Activated CD8-positive, alpha-beta memory T cell treated with anti-CD3 and anti-CD28 coated beads for 48 hours (primary cell): ENCODE measurements around the gene SURF6.

Experiments
- DNase-seq, 3 experiments: peaks; one replicate each; pipeline ENCODE4 v3.0.0-alpha.2; 2020; ENCODE audit warnings: low read depth in 2 of 3, low spot score in 2 of 3

SURF6 gene

GRCh38 chr9:133368249-133368881, 32.4 kb upstream of the SURF6 start:
- no peak for DNase-seq

DNA sequence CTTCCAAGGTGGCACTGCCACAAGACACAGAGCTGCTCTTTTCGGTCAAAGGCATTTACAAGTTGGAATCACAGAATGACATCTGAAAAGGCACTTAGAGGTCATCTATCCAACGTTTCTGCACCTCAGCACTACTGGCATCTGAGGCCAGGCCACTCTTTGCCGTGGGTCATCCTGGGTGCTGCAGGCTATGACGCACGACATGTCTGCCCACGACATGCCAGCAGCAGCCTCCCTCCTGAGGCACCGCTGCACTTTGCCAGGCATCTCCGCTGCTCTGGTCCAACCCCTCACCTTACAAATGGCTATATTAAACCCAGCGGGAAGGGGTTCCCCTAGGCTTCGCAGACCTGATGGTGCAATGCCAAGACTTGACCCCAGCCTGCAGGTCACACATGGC, 31.8 kb upstream of the SURF6 start:
- no peak for DNase-seq

DNA sequence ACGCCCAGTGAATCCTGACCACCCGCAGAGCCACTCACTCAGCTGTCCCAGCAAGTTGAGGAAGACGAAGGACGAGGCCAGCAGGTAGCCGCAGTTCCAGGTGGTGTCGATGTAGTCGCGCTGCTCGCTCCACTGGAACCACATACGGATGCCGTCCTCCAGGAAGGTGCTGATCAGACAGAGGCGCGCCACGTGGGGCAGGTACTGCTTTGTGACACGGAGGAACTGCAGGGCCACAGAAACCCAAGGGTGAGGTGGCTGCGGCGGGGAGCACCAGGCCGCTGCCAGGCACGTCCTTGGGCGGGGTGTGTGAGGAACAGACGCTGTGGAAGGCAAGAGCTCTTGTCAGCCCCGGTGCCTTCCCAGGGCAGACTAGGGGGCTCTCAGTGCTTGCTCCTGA, 31.2 kb upstream of the SURF6 start:
- DNase-seq: no peak

GRCh38 chr9:133366435-133366834, 30.4 kb upstream of the SURF6 start:
- DNase-seq: no peak

DNA sequence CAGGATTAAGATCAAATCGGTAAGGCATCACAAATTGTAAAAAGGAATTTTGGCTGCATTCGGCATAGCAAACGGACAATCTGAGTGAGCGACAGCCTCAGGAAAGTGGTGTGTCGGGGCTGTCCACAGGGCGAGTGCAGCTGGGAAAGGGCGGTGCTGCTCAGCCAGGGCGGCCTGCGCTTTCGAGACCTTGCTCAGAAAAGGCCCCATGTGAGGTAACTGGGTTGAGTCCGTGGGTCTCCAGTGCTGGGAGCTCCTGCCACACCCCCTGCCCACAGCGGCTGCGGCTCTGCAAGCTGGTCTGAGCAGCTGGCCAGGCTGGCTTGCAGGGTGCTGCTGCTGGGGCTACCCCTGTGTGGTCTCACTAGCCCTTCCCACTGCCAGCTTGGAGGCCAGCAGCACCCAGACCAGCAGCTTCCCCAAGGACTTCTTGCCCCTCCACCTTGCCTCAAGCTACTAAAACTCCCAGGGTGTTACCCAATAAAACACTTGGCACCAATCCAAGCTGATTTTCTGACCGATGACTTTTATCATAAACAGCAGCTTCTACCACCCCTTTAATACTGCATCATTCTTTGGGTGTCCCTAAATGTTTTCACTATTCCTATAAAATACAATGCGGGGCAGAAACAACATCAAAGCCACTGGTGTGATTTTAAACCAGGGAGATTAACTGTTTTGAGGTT, 26.5 kb upstream of the SURF6 start:
- no peak for DNase-seq

- no peak for DNase-seq
Measured at GRCh38 chr9:133361507-133362092, 25.6 kb upstream of the SURF6 start.

DNA sequence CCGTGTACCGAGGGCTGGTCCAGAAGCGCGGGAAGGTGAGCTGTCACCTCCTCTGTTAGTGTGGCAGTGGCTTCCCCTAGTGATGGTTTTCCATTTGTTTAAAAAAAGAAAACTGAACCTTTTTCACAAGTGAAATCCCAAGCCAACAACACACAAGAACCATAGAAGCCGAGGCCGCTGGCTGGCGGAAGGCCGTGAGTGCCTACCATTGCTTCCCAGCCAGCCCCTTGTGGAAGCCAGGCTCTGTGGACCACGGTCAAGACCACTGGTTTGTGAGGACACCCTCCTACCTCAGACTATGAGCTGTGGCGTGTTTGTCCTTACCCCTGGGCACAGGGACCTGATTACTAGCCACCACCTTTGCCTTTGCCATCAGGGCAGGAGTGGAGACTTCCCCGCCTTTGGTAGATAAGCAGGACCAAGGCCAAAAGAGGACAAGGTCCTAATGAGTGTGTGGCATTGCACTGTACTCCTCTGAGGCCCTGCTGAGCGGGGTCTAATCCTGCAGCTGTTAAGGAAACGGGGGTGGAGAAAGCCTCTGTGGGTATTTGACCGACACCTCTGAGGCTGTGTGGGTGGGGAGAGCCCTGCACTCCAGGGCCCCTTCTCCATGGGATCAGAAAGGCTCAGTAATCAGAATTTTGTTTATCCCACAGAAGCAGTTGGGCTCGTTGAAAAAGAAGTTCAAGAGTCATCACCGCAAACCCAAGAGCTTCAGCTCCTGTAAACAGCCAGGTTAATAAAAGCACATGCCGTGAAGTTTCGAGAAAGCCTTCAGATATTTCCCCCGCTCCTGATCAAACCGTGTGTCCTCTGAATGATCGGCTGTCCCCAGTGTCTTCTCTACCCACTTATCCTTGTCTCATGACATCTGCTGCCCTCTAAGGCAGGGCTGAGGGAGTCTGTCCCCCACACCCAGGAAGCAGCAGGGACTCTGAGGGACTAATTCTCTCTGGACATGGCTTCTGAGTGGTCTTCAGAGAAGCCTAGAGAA, 24.7 kb upstream of the SURF6 start:
- no peak for DNase-seq

DNA sequence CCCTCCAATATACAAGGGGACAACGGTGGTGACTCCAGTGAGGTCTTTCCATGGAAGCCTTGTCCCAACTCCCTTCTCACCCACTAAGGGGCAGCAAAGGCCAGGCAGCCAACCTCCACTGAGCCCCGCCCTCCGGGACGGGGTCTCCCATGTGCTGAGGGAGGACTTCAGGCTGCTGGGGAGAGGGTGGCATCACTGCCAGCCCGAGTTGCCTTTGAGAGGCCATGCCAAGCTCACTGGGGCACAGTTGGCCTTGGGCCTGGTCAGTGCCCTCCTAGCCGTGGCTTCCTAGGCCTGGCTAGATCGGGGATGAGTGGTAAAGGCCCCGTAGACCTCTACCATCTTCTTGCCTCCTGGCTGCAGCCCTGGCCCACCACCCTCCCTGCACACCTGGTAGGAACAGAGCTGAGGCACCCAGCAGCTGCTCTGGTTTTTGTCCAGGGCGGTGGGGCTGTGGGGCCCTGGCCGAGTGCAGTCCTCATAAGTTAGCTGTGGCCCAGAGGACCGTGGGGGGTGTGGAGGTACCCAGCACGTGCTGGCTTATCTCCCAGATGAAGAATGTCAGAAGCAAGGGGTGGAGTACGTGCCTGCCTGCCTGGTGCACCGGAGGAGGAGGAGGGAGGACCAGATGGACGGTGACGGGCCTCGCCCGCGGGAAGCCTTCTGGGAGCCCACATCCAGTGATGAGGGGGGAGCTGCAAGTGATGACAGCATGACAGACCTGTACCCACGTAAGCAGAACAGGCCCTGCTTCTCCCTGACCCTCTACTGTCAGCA, 23.6 kb upstream of the SURF6 start:
- no peak for DNase-seq

DNA sequence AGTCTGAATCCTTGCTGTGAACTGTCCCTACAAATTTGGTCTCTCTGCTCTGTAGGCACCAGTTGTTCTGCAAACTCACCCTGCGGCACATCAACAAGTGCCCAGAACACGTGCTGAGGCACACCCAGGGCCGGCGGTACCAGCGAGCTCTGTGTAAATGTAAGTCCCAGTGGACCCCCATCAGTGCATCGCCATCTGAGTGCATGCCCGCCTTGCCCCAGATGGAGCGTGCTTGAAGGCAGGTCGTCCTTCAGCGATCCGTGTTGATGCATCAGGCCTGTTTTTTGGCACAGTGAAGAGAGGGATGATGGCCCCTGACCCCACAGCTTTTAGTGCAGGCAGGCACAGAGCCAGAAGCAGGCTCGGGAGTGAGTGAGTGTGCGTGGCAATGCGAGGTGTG, 21.7 kb upstream of the SURF6 start:
- no peak for DNase-seq

DNA sequence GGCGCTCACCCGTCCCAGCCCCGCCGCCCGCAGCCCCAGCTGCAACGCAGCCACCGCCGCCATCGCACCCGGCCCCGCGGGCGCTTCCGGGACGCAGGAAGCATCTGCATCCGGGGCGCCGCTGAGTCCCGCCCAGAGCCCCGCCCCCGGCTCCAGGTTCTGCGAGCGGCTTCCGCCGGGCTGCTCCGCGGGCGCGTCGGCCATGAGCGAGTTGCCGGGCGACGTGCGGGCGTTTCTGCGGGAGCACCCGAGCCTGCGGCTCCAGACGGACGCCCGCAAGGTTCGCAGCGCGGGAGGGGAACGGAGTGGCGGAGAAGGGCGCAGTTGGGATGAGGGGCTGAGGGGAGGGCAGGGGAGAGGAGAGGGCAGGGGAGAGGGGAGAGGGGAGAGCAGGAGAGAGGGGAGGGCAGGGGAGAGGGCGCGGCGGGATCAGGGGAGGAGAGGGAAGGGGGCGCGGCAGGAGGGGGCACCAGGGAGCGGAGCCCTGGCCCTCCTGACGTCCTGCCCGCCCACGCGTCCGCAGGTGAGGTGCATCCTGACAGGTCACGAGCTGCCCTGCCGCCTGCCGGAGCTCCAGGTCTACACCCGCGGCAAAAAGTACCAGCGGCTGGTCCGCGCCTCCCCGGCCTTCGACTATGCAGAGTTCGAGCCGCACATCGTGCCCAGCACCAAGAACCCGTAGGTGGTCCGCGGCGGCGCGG, 20.6 kb upstream of the SURF6 start, which contains the start of the genes SURF1 and SURF2:
Gene SURF1 (minus strand): TSS at position 97 of the 701 bp plus-strand sequence. CDS start 34 bp downstream, at position 63.
Gene SURF2 (plus strand): TSS at position 160 of the 701 bp plus-strand sequence. CDS start 43 bp downstream, at position 203.
- peak in 2 of 3 experiments; percentile 62 to 77 for DNase-seq

GRCh38 chr9:133355881-133356357, 19.9 kb upstream of the SURF6 start:
- DNase-seq: no peak

GRCh38 chr9:133354766-133355165, 18.8 kb upstream of the SURF6 start:
- DNase-seq: no peak

DNA sequence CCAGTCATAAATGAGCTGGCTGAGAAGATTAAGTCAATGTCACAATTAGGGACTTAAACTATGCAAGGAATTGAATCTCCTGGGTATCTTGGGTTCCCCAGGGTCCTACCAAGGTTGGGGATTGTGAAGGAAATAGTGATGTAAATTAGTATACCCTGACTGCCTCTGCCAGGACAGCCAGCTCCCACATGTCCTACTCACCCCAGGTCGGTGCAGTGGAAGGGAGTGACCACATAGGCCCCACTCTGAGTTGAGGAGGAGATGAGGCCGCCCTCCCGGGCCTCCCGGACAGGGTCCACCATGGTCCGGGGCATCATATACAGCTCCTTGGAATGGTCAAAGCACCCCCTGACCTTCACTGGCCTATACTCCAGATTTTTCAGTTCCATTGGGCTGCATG, 17.6 kb upstream of the SURF6 start:
- DNase-seq: no peak

- no peak for DNase-seq
Measured at GRCh38 chr9:133352635-133353340, 16.8 kb upstream of the SURF6 start.

DNA sequence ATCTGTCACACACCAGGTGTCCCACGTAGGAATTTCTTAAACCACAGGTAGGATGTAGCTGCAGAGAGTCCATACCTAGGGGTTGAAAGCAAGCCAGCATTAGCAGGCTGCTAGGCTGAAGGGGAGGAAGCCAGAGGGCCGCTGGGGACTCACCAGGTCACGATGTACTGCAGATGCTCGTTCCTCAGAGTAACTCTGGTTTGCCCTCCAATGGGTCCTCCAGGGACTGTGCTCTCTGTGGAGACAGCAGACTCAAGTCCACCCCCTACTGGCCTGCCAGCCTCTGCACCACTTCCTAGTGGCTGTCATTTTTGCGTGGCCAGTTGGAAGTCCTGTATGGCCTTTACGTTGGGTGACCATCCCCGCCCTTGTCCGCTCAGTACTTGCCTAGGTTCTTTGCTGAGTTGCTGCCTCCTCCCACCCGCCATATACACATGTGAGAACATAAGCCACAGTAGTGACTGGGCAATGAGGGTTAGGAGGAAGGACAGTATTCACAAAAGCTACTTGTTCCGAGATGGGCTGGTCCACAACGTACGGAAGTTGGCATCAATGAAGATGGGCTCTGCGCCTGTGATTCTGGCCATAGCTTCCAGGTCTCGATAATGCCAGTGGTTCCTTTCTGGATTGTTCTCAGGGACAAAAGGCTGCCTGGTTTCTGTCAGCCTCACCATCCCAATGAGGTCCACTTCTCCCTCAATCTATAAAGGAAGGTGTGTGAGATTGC, 16.1 kb upstream of the SURF6 start:
- DNase-seq: no peak

- no peak for DNase-seq
Measured at GRCh38 chr9:133351526-133351907, 15.5 kb upstream of the SURF6 start.

DNA sequence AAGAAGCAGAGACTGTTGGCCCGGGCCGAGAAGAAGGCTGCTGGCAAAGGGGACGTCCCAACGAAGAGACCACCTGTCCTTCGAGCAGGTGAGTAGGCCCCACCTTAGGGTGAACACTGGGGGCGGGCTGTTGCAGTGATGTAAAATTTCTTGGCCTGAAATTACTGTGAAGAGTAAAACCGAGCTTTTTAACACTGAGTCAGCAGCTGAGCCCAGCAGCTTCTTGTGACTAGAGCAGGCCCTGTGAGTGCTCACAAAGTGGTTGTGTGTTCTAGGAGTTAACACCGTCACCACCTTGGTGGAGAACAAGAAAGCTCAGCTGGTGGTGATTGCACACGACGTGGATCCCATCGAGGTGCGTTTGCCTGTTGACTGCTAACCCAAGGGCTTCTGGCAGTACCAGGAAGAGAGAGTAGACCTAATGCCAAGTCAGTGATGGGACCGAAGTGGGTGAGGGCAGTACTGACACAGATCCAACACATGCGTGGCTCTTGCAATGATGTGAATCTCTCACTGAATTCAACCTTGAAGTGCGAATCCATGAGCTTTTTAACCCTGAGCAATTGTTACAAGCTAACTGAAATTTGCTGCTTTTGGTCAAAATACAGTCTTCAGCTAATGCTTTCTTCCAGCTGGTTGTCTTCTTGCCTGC, 14.1 kb upstream of the SURF6 start:
- no peak for DNase-seq
